ENCODE measurements around the gene YPEL5. TPM values are rescaled to one million over a fixed set of nuclear protein-coding genes. Genes with fewer than 3 reads are reported as not detected.
"Not testable (repeated sequence)": the region's sequence is repeated elsewhere in the genome, so short reads cannot be mapped to it uniquely, and the experiment has no call there.

Gene YPEL5
- total RNA-seq, 2 experiments from 2014 or later: 38.9 to 52.1 TPM

- H3K4me3 ChIP-seq (ENCODE audit: low read depth, low read length, poor library complexity, severe bottlenecking): peak overlapping the region; percentile 45
- H3K9me3 ChIP-seq (ENCODE audit: low read length): no peaks in the 10 kb centered on the region
- peak overlapping the region; percentile 57 for H3K4me2 ChIP-seq (ENCODE audit: low read length)
- H3K27ac ChIP-seq (ENCODE audit: low read depth, low read length, poor library complexity, severe bottlenecking): peak overlapping the region; percentile 87
- intact Hi-C loops (cut with micrococcal nuclease; ENCODE audit: unreplicated experiment): loop anchor here (1.0 kb wide), 1 partner anchor 20 kb away; no protein-coding TSS in a partner anchor
- H2AFZ ChIP-seq (ENCODE audit: low read length): peak overlapping the region; percentile 85
- no peaks in the 10 kb centered on the region for H3K79me2 ChIP-seq (ENCODE audit: insufficient read depth, low read depth, low read length)
- peak; percentile 87 for DNase-seq (ENCODE audit: low spot score)
- TSS peak; percentile 98 for BruUV-seq (replicated peaks)
- no peak for TF ChIP-seq EZH2phosphoT487 (IDR thresholded peaks at IDR 0.05; ENCODE audit: borderline replicate concordance, low read depth, low read length)
- TF ChIP-seq CTCF (conservative IDR thresholded peaks at IDR 0.05; ENCODE audit: low read length): no peak; the same call in 1 of the 2 replicates
- no peaks in the 10 kb centered on the region for H4K20me1 ChIP-seq (ENCODE audit: insufficient read depth, low read length)
- H3K4me1 ChIP-seq (ENCODE audit: insufficient read depth, low read length, poor library complexity, severe bottlenecking): peaks cover 31% of the 10 kb centered on the region
- ChIA-PET CTCF (ENCODE audit: unreplicated experiment) (interaction anchor here (0.5 to 1.2 kb wide), 2 partner anchors 9 to 92 kb away, joined by 3 read pairs; no protein-coding TSS in a partner anchor), POLR2A (interaction anchor here (1.0 to 1.7 kb wide), 2 partner anchors 11 to 81 kb away, joined by 3 to 9 read pairs; no protein-coding TSS in a partner anchor)
- no peaks in the 10 kb centered on the region for H3K9me2 ChIP-seq (ENCODE audit: insufficient read depth, low read length)
- H3K36me3 ChIP-seq (ENCODE audit: insufficient read depth, low read length): no peaks in the 10 kb centered on the region
Measured at GRCh38 chr2:30139131-30139870, 7.5 kb upstream of the YPEL5 start.

GRCh38 chr2:30141136-30141535, 5.7 kb upstream of the YPEL5 start:
- Histone ChIP-seq H3K4me2 (ENCODE audit: low read length) (no peak overlapping the region), H3K9me3 (ENCODE audit: low read length) (no peaks in the 10 kb centered on the region), H3K79me2 (ENCODE audit: insufficient read depth, low read depth, low read length) (no peaks in the 10 kb centered on the region), H3K9me2 (ENCODE audit: insufficient read depth, low read length) (no peaks in the 10 kb centered on the region), H3K4me3 (ENCODE audit: low read depth, low read length, poor library complexity, severe bottlenecking) (no peak overlapping the region), H3K36me3 (ENCODE audit: insufficient read depth, low read length) (no peaks in the 10 kb centered on the region), H3K4me1 (ENCODE audit: insufficient read depth, low read length, poor library complexity, severe bottlenecking) (peaks cover 38% of the 10 kb centered on the region), H3K27ac (ENCODE audit: low read depth, low read length, poor library complexity, severe bottlenecking) (no peak overlapping the region), H2AFZ (ENCODE audit: low read length) (no peak overlapping the region), H4K20me1 (ENCODE audit: insufficient read depth, low read length) (no peaks in the 10 kb centered on the region)
- intact Hi-C loops (cut with micrococcal nuclease; ENCODE audit: unreplicated experiment): no loop called here
- no peak for TF ChIP-seq CTCF (conservative IDR thresholded peaks at IDR 0.05; ENCODE audit: low read length)
- TF ChIP-seq EZH2phosphoT487 (IDR thresholded peaks at IDR 0.05; ENCODE audit: borderline replicate concordance, low read depth, low read length): no peak
- no peak for DNase-seq (ENCODE audit: low spot score)
- CTCF ChIA-PET (ENCODE audit: unreplicated experiment): interaction anchor here (0.6 kb wide), 1 partner anchor 169 kb away, joined by 3 read pairs; no protein-coding TSS in a partner anchor
- POLR2A ChIA-PET: interaction anchor here (0.6 to 1.4 kb wide), 3 partner anchors 9 to 22 kb away, joined by 3 read pairs; no protein-coding TSS in a partner anchor
- no TSS peak for BruUV-seq (replicated peaks)

GRCh38 chr2:30144260-30144659, 2.5 kb upstream of the YPEL5 start:
- POLR2A ChIA-PET: no interaction called here
- no TSS peak for BruUV-seq (replicated peaks)
- Histone ChIP-seq H3K9me3 (ENCODE audit: low read length) (no peaks in the 10 kb centered on the region), H3K4me3 (ENCODE audit: low read depth, low read length, poor library complexity, severe bottlenecking) (no peak overlapping the region), H3K4me1 (ENCODE audit: insufficient read depth, low read length, poor library complexity, severe bottlenecking) (peaks cover 37% of the 10 kb centered on the region), H3K9me2 (ENCODE audit: insufficient read depth, low read length) (no peaks in the 10 kb centered on the region), H3K36me3 (ENCODE audit: insufficient read depth, low read length) (no peaks in the 10 kb centered on the region), H3K4me2 (ENCODE audit: low read length) (no peak overlapping the region), H3K27ac (ENCODE audit: low read depth, low read length, poor library complexity, severe bottlenecking) (no peak overlapping the region), H4K20me1 (ENCODE audit: insufficient read depth, low read length) (no peaks in the 10 kb centered on the region), H3K79me2 (ENCODE audit: insufficient read depth, low read depth, low read length) (peaks cover 9% of the 10 kb centered on the region; the same call in 1 of the 2 replicates), H2AFZ (ENCODE audit: low read length) (no peak overlapping the region)
- no peak for DNase-seq (ENCODE audit: low spot score)
- intact Hi-C loops (cut with micrococcal nuclease; ENCODE audit: unreplicated experiment): no loop called here
- CTCF ChIA-PET (ENCODE audit: unreplicated experiment): no interaction called here
- TF ChIP-seq CTCF (conservative IDR thresholded peaks at IDR 0.05; ENCODE audit: low read length) (no peak), EZH2phosphoT487 (IDR thresholded peaks at IDR 0.05; ENCODE audit: borderline replicate concordance, low read depth, low read length) (no peak)

- CTCF ChIA-PET (ENCODE audit: unreplicated experiment); H2AFZ ChIP-seq (ENCODE audit: low read length); H3K36me3 ChIP-seq (ENCODE audit: insufficient read depth, low read length); H3K4me2 ChIP-seq (ENCODE audit: low read length); H4K20me1 ChIP-seq (ENCODE audit: insufficient read depth, low read length); BruUV-seq (replicated peaks); H3K27ac ChIP-seq (ENCODE audit: low read depth, low read length, poor library complexity, severe bottlenecking); DNase-seq (ENCODE audit: low spot score); H3K4me3 ChIP-seq (ENCODE audit: low read depth, low read length, poor library complexity, severe bottlenecking); H3K9me3 ChIP-seq (ENCODE audit: low read length); H3K9me2 ChIP-seq (ENCODE audit: insufficient read depth, low read length): not testable (repeated sequence)
- Histone ChIP-seq H3K4me1 (ENCODE audit: insufficient read depth, low read length, poor library complexity, severe bottlenecking) (peaks cover 37% of the 10 kb centered on the region), H3K79me2 (ENCODE audit: insufficient read depth, low read depth, low read length) (peaks cover 15% of the 10 kb centered on the region; the same call in 1 of the 2 replicates)
- POLR2A ChIA-PET: interaction anchor here (0.6 to 2.2 kb wide), 4 partner anchors 10 to 1110 kb away, joined by 3 to 11 read pairs (median 4); no protein-coding TSS in a partner anchor
- intact Hi-C loops (cut with micrococcal nuclease; ENCODE audit: unreplicated experiment): loop anchor here (5.0 kb wide), 2 partner anchors 192 to 1112 kb away; no protein-coding TSS in a partner anchor
Measured at GRCh38 chr2:30144951-30145350, 1.9 kb upstream of the YPEL5 start.

All from OCI-LY7 (cell line).